OCI-LY7 (cell line): ENCODE measurements around the gene HEPN1.

Experiments used
- CTCF ChIP-seq: fragments of 200-600 bp; sonication (generic); conservative IDR thresholded peaks from 2 replicates; pipeline ENCODE4 v1.5.1; 2014; ENCODE audit warnings: mild to moderate bottlenecking, antibody characterized with exemption, low read length, moderate library complexity, mixed read lengths
- EZH2phosphoT487 ChIP-seq: fragments of 200-600 bp; sonication (generic); IDR thresholded peaks from 2 replicates; pipeline ENCODE4 v1.6.1; 2018; ENCODE audit warnings: low read depth, borderline replicate concordance, mild to moderate bottlenecking, mixed run types, antibody characterized with exemption, low read length, moderate library complexity, mixed read lengths

- TF ChIP-seq CTCF (no peak), EZH2phosphoT487 (no peak)
Observed at GRCh38 chr11:124945826-124946225, 26.8 kb downstream of the HEPN1 start.
